ENCODE results near the gene GRAP2. TPM values are rescaled to one million over a fixed set of nuclear protein-coding genes. Genes with fewer than 3 reads are reported as not detected.

Gene GRAP2
- total and polyA plus RNA-seq, 2 donors (not counting 3 experiments of a cell fraction or from before 2014, with no cell fraction given): 0.04 TPM; not detected in 1

- no peaks in the 10 kb centered on the region for H3K4me1 ChIP-seq (ENCODE audit: control insufficient read depth, extremely low read depth, insufficient read depth, low read length)
- peaks cover 36 to 38% of the 10 kb centered on the region in 2 experiments for H3K27me3 ChIP-seq (ENCODE audit: control insufficient read depth in 2 of 2, insufficient read depth in 2 of 2, low read length in 2 of 2)
- H3K9ac ChIP-seq (replicated peaks; ENCODE audit: extremely low read depth, insufficient read depth, low read length): no peak overlapping the region
- H3K9me3 ChIP-seq (replicated peaks; ENCODE audit: control insufficient read depth, insufficient read depth, low read length): no peaks in the 10 kb centered on the region
- H3K9me1 ChIP-seq (replicated peaks; ENCODE audit: control insufficient read depth, extremely low read depth, insufficient read depth, low read length): no peaks in the 10 kb centered on the region
- H3K27ac ChIP-seq (ENCODE audit: insufficient read depth, low read depth, low read length): no peak overlapping the region
- no peaks in the 10 kb centered on the region for H3K36me3 ChIP-seq (ENCODE audit: control insufficient read depth in 2 of 2, extremely low read depth in 1 of 2, insufficient read depth in 2 of 2, low read length in 2 of 2)
- CTCF ChIA-PET: interaction anchor here (1.3 to 4.0 kb wide), 3 partner anchors 9 to 88 kb away, joined by 3 to 97 read pairs (median 3); no protein-coding TSS in a partner anchor
- DNase-seq (ENCODE audit: low read depth, low spot score) (no peak), FAIRE-seq (no peak)
- no peak overlapping the region for H2AFZ ChIP-seq (ENCODE audit: low read depth, low read length)
- intact Hi-C loops (cut with micrococcal nuclease) (no loop called here), dilution Hi-C loops (cut with MboI; ENCODE audit: extremely low pct_ligation_motif_present, low sequenced_read_pairs) (no loop called here)
- H3K4me3 ChIP-seq (replicated peaks in 1 of 3; ENCODE audit: insufficient read depth in 1 of 3, low read depth in 1 of 3, low read length in 3 of 3): no peak overlapping the region
- TF ChIP-seq POLR2AphosphoS5 (IDR thresholded peaks at IDR 0.05; ENCODE audit: insufficient read depth, low read depth, low read length) (no peak), FOS (IDR thresholded peaks at IDR 0.05; ENCODE audit: borderline replicate concordance, insufficient read depth, low read length) (no peak), POLR2A (IDR thresholded peaks at IDR 0.05; ENCODE audit: low read depth, low read length) (no peak), JUN (IDR thresholded peaks at IDR 0.05; ENCODE audit: borderline replicate concordance, insufficient read depth, insufficient read length, low read depth) (no peak), EZH2 (IDR thresholded peaks at IDR 0.05; ENCODE audit: borderline replicate concordance, low read depth, low read length, severe bottlenecking) (no peak), GATA2 (IDR thresholded peaks at IDR 0.05; ENCODE audit: insufficient read depth, insufficient read length, low read depth, low read length) (no peak)
- no peak overlapping the region for H3K4me2 ChIP-seq (ENCODE audit: insufficient read depth, low read length)
- no peaks in the 10 kb centered on the region for H3K79me2 ChIP-seq (ENCODE audit: control insufficient read depth, insufficient read depth, low read length)
- BruUV-seq (replicated peaks): no TSS peak
- H4K20me1 ChIP-seq (replicated peaks; ENCODE audit: control insufficient read depth, extremely low read depth, insufficient read depth, low read length): no peaks in the 10 kb centered on the region
- POLR2A ChIA-PET: no interaction called here
These were observed 34.2 kb downstream of the GRAP2 start for GRCh38 chr22:39935116-39935515.

DNA sequence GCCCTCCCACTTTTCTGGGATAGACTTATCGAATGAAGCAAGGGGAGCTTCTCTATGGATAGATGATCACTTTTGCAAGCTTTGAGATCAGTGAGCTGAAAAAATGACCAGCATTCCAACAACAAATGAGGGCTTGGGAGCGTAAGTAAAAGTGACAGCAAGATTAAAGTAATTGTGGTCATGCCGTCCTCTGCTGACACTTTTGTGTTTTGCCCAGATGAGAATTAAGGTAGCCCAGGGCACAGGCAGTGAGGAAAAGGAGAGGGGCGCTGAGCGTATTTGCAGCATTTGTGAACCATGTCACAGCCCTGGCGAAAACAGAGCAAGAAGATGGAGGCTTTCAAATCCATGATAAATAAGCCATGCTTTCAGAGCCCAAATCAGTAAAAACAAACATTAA, 34.7 kb downstream of the GRAP2 start:
- H3K27ac ChIP-seq (ENCODE audit: insufficient read depth, low read depth, low read length): no peak overlapping the region
- no peak overlapping the region for H3K4me2 ChIP-seq (ENCODE audit: insufficient read depth, low read length)
- H3K9me3 ChIP-seq (replicated peaks; ENCODE audit: control insufficient read depth, insufficient read depth, low read length): no peaks in the 10 kb centered on the region
- no peak overlapping the region for H3K9ac ChIP-seq (replicated peaks; ENCODE audit: extremely low read depth, insufficient read depth, low read length)
- no peak overlapping the region for H3K4me3 ChIP-seq (replicated peaks in 1 of 3; ENCODE audit: insufficient read depth in 1 of 3, low read depth in 1 of 3, low read length in 3 of 3)
- dilution Hi-C loops (cut with MboI; ENCODE audit: extremely low pct_ligation_motif_present, low sequenced_read_pairs): no loop called here
- FAIRE-seq: no peak
- intact Hi-C loops (cut with micrococcal nuclease): no loop called here
- no peaks in the 10 kb centered on the region for H3K79me2 ChIP-seq (ENCODE audit: control insufficient read depth, insufficient read depth, low read length)
- no peaks in the 10 kb centered on the region for H3K4me1 ChIP-seq (ENCODE audit: control insufficient read depth, extremely low read depth, insufficient read depth, low read length)
- no peaks in the 10 kb centered on the region for H4K20me1 ChIP-seq (replicated peaks; ENCODE audit: control insufficient read depth, extremely low read depth, insufficient read depth, low read length)
- no TSS peak for BruUV-seq (replicated peaks)
- H3K36me3 ChIP-seq (ENCODE audit: control insufficient read depth in 2 of 2, extremely low read depth in 1 of 2, insufficient read depth in 2 of 2, low read length in 2 of 2): no peaks in the 10 kb centered on the region
- H3K27me3 ChIP-seq (ENCODE audit: control insufficient read depth in 2 of 2, insufficient read depth in 2 of 2, low read length in 2 of 2): peaks cover 32 to 38% of the 10 kb centered on the region in 2 experiments
- TF ChIP-seq JUN (IDR thresholded peaks at IDR 0.05; ENCODE audit: borderline replicate concordance, insufficient read depth, insufficient read length, low read depth) (no peak), EZH2 (IDR thresholded peaks at IDR 0.05; ENCODE audit: borderline replicate concordance, low read depth, low read length, severe bottlenecking) (no peak), FOS (IDR thresholded peaks at IDR 0.05; ENCODE audit: borderline replicate concordance, insufficient read depth, low read length) (no peak), POLR2AphosphoS5 (IDR thresholded peaks at IDR 0.05; ENCODE audit: insufficient read depth, low read depth, low read length) (no peak), GATA2 (IDR thresholded peaks at IDR 0.05; ENCODE audit: insufficient read depth, insufficient read length, low read depth, low read length) (no peak), MYC (IDR thresholded peaks at IDR 0.05; ENCODE audit: low read depth, low read length) (no peak), CTCF (IDR thresholded peaks at IDR 0.05; ENCODE audit: extremely low read depth in 1 of 2, insufficient read depth in 1 of 2, low read depth in 1 of 2, low read length in 2 of 2) (no peak), POLR2A (IDR thresholded peaks at IDR 0.05; ENCODE audit: low read depth, low read length) (no peak)
- TF ChIP-seq, protein P1, sequence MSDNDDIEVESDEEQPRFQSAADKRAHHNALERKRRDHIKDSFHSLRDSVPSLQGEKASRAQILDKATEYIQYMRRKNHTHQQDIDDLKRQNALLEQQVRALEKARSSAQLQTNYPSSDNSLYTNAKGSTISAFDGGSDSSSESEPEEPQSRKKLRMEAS (IDR thresholded peaks at IDR 0.05; ENCODE audit: insufficient read depth, insufficient read length): no peak
- ChIA-PET CTCF (interaction anchor here (1.3 to 4.0 kb wide), 3 partner anchors 9 to 88 kb away, joined by 3 to 97 read pairs (median 3); no protein-coding TSS in a partner anchor), POLR2A (no interaction called here)
- H2AFZ ChIP-seq (ENCODE audit: low read depth, low read length): no peak overlapping the region
- H3K9me1 ChIP-seq (replicated peaks; ENCODE audit: control insufficient read depth, extremely low read depth, insufficient read depth, low read length): no peaks in the 10 kb centered on the region
- no peak for DNase-seq (ENCODE audit: low read depth, low spot score)

All from endothelial cell of umbilical vein (primary cell).